Epidermal melanocyte (primary cell): ENCODE results near the gene RXFP4.
"Not testable (repeated sequence)": the region's sequence is repeated elsewhere in the genome, so short reads cannot be mapped to it uniquely, and the experiment has no call there.

Experiments
- DNase-seq: peaks from one replicate; pipeline ENCODE4 v3.0.0; 2011; ENCODE audit warnings: low spot score; ENCODE audit not compliant: insufficient read length

The RXFP4 gene

GRCh38 chr1:155930725-155931124 lies 10.7 kb upstream of the RXFP4 start:
- DNase-seq, result not testable (repeated sequence)

- no peak for DNase-seq
These were observed 10.0 kb upstream of the RXFP4 start for GRCh38 chr1:155931332-155932038.

GRCh38 chr1:155932081-155932480 lies 9.4 kb upstream of the RXFP4 start:
- no peak for DNase-seq

- no peak for DNase-seq
These were observed 9.0 kb upstream of the RXFP4 start for GRCh38 chr1:155932487-155932886.

GRCh38 chr1:155933591-155934096 lies 7.8 kb upstream of the RXFP4 start:
- no peak for DNase-seq

- peak; percentile 93 for DNase-seq
These were observed 7.1 kb upstream of the RXFP4 start, which contains the start of gene KHDC4 for GRCh38 chr1:155934097-155934935. Gene KHDC4, minus strand, starts transcription at chr1:155934413. Its CDS starts 40 bp downstream, at chr1:155934373.

- DNase-seq, result no peak
These were observed 6.4 kb upstream of the RXFP4 start for GRCh38 chr1:155934936-155935590.

GRCh38 chr1:155938220-155938627 lies 3.2 kb upstream of the RXFP4 start:
- peak; percentile 42 for DNase-seq

GRCh38 chr1:155940482-155940992 lies 901 bp upstream of the RXFP4 start:
- no peak for DNase-seq

GRCh38 chr1:155941845-155942531 lies 550 bp downstream of the RXFP4 start:
- no peak for DNase-seq

- DNase-seq, result no peak
These were observed 1.2 kb downstream of the RXFP4 start for GRCh38 chr1:155942578-155943141.

GRCh38 chr1:155944444-155944799 lies 3.0 kb downstream of the RXFP4 start:
- no peak for DNase-seq

- DNase-seq, result no peak
These were observed 5.3 kb downstream of the RXFP4 start for GRCh38 chr1:155946633-155947219.

- no peak for DNase-seq
These were observed 5.9 kb downstream of the RXFP4 start for GRCh38 chr1:155947292-155947691.

GRCh38 chr1:155947741-155948140 lies 6.3 kb downstream of the RXFP4 start:
- DNase-seq, result no peak

- no peak for DNase-seq
These were observed 9.4 kb downstream of the RXFP4 start for GRCh38 chr1:155950829-155951228.

GRCh38 chr1:155951753-155952504 lies 10.5 kb downstream of the RXFP4 start:
- DNase-seq, result no peak

GRCh38 chr1:155952505-155952890 lies 11.1 kb downstream of the RXFP4 start:
- no peak for DNase-seq

GRCh38 chr1:155954645-155955044 lies 13.2 kb downstream of the RXFP4 start:
- no peak for DNase-seq
